Fibroblast of villous mesenchyme (primary cell): ENCODE measurements around the gene PKN2. TPM values are rescaled to one million over a fixed set of nuclear protein-coding genes. Genes with fewer than 3 reads are reported as not detected.
A peak's percentile ranks its signal among the peaks of the same experiment; 100 is the strongest.

Experiments
- DNase-seq: peaks from one replicate; pipeline ENCODE4 v3.0.0-alpha.2; 2010; ENCODE audit warnings: low read depth
- H3K4me3 ChIP-seq: 2 replicates; pipeline ENCODE4 v1.5.1; 2011; ENCODE audit warnings: low read depth, mild to moderate bottlenecking, low read length
- total RNA-seq: library from RNA; depleted of rRNA; stranded (reverse); fragments of >200 nt; gene quantifications from 2 replicates; pipeline ENCODE4 v1.2.3, GENCODE V29; 2012
- TF ChIP-seq, protein P1 (sequence below): IDR thresholded peaks from 2 replicates; pipeline ENCODE4 v1.5.1; 2012; ENCODE audit warnings: low read depth, mild to moderate bottlenecking, low read length; ENCODE audit not compliant: insufficient read depth

PKN2 gene
- total RNA-seq, 1 donor: 56.1 TPM

DNA sequence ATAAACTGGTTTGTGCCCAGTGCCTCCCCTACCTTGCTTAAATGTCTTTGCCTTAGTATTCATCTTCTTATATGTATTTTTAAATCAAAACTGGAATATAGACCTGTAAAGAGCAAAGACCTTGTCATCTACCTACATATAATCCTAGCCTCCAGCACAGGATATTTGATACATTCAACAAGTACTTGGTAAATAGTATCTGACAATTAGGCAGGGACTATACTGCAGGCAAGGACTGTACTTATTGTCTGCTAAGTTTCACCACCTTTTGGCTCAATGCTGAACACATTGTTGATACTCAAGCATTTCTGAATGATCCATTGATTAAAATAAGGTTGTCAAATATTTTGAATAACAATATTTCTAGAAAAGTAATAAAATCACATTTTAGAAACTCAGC lies 96.4 kb downstream of the PKN2 start:
- H3K4me3 ChIP-seq: no peak overlapping the region
- no peak for DNase-seq
- TF ChIP-seq, protein P1, sequence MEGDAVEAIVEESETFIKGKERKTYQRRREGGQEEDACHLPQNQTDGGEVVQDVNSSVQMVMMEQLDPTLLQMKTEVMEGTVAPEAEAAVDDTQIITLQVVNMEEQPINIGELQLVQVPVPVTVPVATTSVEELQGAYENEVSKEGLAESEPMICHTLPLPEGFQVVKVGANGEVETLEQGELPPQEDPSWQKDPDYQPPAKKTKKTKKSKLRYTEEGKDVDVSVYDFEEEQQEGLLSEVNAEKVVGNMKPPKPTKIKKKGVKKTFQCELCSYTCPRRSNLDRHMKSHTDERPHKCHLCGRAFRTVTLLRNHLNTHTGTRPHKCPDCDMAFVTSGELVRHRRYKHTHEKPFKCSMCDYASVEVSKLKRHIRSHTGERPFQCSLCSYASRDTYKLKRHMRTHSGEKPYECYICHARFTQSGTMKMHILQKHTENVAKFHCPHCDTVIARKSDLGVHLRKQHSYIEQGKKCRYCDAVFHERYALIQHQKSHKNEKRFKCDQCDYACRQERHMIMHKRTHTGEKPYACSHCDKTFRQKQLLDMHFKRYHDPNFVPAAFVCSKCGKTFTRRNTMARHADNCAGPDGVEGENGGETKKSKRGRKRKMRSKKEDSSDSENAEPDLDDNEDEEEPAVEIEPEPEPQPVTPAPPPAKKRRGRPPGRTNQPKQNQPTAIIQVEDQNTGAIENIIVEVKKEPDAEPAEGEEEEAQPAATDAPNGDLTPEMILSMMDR: no peak

- TF ChIP-seq, protein P1: no peak
- no peak for DNase-seq
- no peak overlapping the region for H3K4me3 ChIP-seq
Measured at GRCh38 chr1:88783145-88783544, 99.1 kb downstream of the PKN2 start.

DNA sequence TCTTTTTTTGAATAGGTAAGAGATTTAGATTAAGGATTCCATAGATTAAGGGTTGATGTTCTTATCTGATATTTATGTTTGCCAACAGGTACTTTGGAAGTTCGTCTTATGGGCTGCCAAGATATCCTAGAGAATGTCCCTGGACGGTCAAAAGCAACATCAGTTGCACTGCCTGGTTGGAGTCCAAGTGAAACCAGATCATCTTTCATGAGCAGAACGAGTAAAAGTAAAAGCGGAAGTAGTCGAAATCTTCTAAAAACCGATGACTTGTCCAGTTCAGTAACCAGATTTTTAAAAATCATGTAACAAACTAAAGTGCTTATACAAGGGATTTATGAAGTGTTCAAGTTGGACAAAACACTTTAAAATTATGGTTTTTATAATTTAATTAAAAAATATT lies 100.5 kb downstream of the PKN2 start:
- TF ChIP-seq, protein P1: no peak
- no peak overlapping the region for H3K4me3 ChIP-seq
- DNase-seq: no peak

DNA sequence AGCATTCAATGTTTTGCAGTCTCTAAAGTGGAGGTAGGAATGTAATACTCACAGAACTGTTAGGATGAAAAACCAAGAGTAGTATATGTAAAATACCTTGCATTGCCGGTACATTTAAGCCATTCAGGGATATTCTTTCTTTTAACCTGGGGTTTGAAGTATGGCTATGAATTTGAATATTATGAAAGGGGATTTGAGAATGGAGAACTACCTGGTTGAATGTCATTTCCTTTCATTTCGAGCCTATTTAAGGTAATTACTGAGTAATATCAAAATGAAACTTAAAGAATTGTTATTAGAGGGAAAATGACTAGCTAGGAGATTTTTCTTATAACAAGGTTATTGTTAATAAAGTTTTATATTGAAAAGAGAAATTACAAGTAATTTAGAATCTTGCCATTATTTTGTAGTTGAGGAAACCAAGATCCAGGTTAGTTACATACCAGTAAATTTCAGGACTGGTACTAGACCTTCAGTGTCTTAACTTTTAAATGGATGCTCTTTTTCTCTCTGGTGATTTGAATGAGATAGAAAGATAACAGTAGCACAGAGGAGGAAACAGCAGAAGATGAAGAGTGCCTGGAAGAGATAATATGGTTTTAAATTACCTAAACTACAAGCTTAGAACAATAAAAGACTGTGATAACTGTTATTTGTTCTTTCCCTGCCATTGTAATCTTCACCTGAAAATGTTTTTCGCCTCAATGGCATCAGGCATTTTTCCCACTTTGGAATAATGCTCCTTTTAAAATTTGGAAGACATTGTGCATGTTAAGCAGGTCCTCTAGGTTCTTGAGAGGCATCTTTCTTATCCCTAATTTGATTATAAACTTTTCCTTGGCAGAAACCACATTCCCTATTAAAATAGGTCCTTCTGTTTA lies 103.2 kb downstream of the PKN2 start:
- DNase-seq: no peak
- TF ChIP-seq, protein P1: no peak
- H3K4me3 ChIP-seq: no peak overlapping the region

DNA sequence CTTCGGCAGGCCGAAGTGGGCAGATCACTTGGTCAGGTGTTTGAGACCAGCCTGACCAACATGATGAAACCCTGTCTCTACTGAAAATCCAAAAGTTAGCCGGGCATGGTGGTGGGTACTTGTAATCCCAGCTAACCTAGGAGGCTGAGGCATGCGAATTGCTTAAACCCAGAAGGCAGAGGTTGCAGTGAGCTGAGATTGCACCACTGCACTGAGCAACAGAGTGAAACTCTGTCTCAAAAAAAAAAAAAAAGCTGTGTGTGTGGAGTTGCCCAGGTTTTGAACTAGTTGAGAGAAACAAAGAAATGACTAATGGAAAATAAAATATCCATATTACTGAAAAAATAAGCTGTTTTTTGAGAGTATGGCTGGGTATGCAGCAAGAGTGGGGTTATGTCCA lies 107.1 kb downstream of the PKN2 start:
- no peak overlapping the region for H3K4me3 ChIP-seq
- DNase-seq: peak; percentile 22
- TF ChIP-seq, protein P1: no peak

DNA sequence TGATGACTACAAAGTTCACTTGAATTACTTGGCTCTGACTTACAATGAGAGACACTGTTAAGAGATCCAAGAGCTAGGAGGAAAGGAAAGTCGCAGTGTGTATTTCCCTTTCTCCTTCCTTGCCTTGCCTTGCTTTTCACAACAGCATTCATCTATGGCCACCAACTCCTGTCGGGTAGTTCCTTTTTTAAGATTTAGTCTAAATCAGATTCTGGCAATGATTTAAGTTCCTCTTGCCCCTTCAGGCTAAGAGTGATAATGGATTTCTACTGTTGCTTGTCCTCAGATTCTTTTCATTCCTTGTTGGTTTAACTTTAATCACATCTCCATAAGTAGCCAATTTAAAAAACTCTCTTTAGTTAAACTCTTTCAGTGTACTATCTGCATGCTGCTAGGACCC lies 115.4 kb downstream of the PKN2 start:
- TF ChIP-seq, protein P1: no peak
- no peak overlapping the region for H3K4me3 ChIP-seq
- DNase-seq: no peak
